Psoas muscle (tissue), 8 donors: Measurements from ENCODE around the gene FKBP5. TPM values are rescaled to one million over a fixed set of nuclear protein-coding genes. Genes with fewer than 3 reads are reported as not detected.

ENCODE experiments used
- ATAC-seq, 4 donors: fragments of 200-7000 bp; cut with Tn5 transposase; one replicate each; pipeline ENCODE4 v1.9.1; 2020; ENCODE audit warnings: moderate library complexity in 3 of 4, mild to moderate bottlenecking in 2 of 4
- DNase-seq, 2 donors: peaks; one replicate each; pipeline ENCODE4 v3.0.0-alpha.2; 2020
- H3K27ac ChIP-seq: fragments of 200-600 bp; one replicate; pipeline ENCODE4 v1.8.0; 2022
- H3K27me3 ChIP-seq, 3 donors: fragments of 200-600 bp in 1 of 3; one replicate each; pipeline versions ENCODE4 v1.6.1 to v1.8.0; 2013 to 2022; ENCODE audit warnings: low read length in 2 of 3, mild to moderate bottlenecking in 2 of 3, moderate library complexity in 1 of 3; ENCODE audit not compliant: insufficient read depth in 3 of 3
- H3K36me3 ChIP-seq, 2 donors: fragments of 200-600 bp in 1 of 2; one replicate each; pipeline versions ENCODE4 v1.6.1 to v1.8.0; 2013 to 2022; ENCODE audit warnings: low read depth in 1 of 2, mild to moderate bottlenecking in 1 of 2, moderate library complexity in 1 of 2; ENCODE audit not compliant: insufficient read depth in 1 of 2
- H3K4me1 ChIP-seq: fragments of 200-600 bp; one replicate; pipeline ENCODE4 v1.8.0; 2022
- H3K4me3 ChIP-seq: fragments of 200-600 bp; one replicate; pipeline ENCODE4 v1.8.0; 2022; ENCODE audit warnings: mild to moderate bottlenecking
- H3K9me3 ChIP-seq: fragments of 200-600 bp; one replicate; pipeline ENCODE4 v1.8.0; 2022
- WGBS, 3 donors: extraction: QIAGEN DNeasy Blood & Tissue Kit; methylation state at CpG; one replicate each; pipeline versions ENCODE4 v1.1.6 to v1.1.7; 2013; 5-methylcytosine and 5-hydroxymethylcytosine counted together
- intact Hi-C, 2 donors: fragments of 100-400 bp; cut with DNase I; formaldehyde crosslinking; loops; one replicate each; pipeline versions ENCODE4 v1.11.0 to v1.14.2; 2022
- polyA plus RNA-seq, 3 donors: library from polyadenylated mRNA; stranded (reverse); fragments of 200-250 nt; gene quantifications; one replicate each; pipeline ENCODE4 v1.2.3, GENCODE V29; 2013
- total RNA-seq, 4 donors: library from RNA; stranded (reverse); fragmentation: NEBNext Ultra II Directional in 2 of 4; extraction: Animal tissue kit (Norgen Biotek cat#: 25700) in 2 of 4; gene quantifications; one replicate each; pipeline versions ENCODE4 v1.2.1 to v1.2.4, GENCODE V29; 2021 to 2023
- TF ChIP-seq, protein P1 (sequence below): fragments of 200-600 bp; IDR thresholded peaks from one replicate; pipeline ENCODE4 v1.8.0; 2022; ENCODE audit warnings: antibody characterized with exemption
- donor health status: healthy with polysubstance abuse.
- donor health status: DM: no; HTN: no; CAD: no; lungs with moderate emphysema.
- donor health status: Bipolar disorder and iron deficiency.
- donor health status: healthy.
- donor health status: DM: yes; HTN: yes; CAD: no.
- donor health status: DM: no; HTN: no; CAD: no.
- donor health status: DM: no; HTN: no; CAD: no.
- donor health status: DM: yes; HTN: yes; CAD: no.

The FKBP5 gene
- total and polyA plus RNA-seq, 7 donors = 56.5 to 1,905 (median 542) TPM

DNA sequence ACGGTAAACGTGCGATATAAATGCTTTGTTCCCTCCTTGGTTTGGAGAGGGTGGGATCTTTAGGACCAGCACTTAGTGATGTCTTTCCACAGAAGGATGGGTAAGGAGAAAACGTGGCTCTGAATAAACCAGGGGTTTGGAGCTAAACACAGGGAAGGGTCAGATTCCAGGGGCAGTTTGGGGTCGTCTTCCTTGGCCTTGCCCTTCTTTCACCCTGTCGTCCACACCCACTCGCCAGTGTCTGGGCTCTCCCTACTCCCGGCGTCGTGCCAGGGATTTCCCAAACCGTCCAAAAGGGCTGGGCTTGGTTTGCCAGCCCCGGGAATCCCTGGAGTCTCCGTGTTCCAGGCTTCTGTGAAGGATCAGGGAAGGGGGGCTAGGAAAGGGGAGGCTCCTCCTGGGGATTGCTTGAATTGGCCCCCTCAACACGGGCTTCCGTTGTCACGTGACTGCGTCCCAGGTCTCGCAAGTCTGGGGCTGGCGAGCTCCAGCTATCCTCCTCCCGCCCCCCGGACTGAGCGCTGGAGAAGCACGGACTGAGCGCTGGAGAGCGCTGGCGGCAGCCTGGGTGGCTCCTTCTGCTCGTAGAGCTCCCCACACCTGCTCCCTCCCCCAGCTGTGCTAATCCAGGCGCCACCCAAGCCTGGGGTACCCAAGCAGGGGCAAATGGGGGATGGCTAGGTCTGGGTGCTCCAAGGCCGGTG lies 38.7 kb upstream of the FKBP5 start:
- peaks cover 70% of the 10 kb centered on the region for H3K4me1 ChIP-seq
- H3K4me3 ChIP-seq = peak overlapping the region; percentile 75
- DNase-seq = peak; percentile 94 to 98
- H3K36me3 ChIP-seq = no peaks in the 10 kb centered on the region
- peak overlapping the region; percentile 99 for H3K27ac ChIP-seq
- TF ChIP-seq, protein P1, sequence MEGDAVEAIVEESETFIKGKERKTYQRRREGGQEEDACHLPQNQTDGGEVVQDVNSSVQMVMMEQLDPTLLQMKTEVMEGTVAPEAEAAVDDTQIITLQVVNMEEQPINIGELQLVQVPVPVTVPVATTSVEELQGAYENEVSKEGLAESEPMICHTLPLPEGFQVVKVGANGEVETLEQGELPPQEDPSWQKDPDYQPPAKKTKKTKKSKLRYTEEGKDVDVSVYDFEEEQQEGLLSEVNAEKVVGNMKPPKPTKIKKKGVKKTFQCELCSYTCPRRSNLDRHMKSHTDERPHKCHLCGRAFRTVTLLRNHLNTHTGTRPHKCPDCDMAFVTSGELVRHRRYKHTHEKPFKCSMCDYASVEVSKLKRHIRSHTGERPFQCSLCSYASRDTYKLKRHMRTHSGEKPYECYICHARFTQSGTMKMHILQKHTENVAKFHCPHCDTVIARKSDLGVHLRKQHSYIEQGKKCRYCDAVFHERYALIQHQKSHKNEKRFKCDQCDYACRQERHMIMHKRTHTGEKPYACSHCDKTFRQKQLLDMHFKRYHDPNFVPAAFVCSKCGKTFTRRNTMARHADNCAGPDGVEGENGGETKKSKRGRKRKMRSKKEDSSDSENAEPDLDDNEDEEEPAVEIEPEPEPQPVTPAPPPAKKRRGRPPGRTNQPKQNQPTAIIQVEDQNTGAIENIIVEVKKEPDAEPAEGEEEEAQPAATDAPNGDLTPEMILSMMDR = no peak
- intact Hi-C loops = loop anchor here (2.0 to 5.0 kb wide), 2 partner anchors 39 to 125 kb away; partner anchors contain the start of gene FKBP5 (in 1 of the 2)
- peak; percentile 34 to 55 (median 39) for ATAC-seq
- WGBS, 3 donors = 1 to 2% (median 2%) methylated on average over 27 to 29 of the region's 29 CpGs
- no peaks in the 10 kb centered on the region for H3K9me3 ChIP-seq
- no peaks in the 10 kb centered on the region for H3K27me3 ChIP-seq

DNA sequence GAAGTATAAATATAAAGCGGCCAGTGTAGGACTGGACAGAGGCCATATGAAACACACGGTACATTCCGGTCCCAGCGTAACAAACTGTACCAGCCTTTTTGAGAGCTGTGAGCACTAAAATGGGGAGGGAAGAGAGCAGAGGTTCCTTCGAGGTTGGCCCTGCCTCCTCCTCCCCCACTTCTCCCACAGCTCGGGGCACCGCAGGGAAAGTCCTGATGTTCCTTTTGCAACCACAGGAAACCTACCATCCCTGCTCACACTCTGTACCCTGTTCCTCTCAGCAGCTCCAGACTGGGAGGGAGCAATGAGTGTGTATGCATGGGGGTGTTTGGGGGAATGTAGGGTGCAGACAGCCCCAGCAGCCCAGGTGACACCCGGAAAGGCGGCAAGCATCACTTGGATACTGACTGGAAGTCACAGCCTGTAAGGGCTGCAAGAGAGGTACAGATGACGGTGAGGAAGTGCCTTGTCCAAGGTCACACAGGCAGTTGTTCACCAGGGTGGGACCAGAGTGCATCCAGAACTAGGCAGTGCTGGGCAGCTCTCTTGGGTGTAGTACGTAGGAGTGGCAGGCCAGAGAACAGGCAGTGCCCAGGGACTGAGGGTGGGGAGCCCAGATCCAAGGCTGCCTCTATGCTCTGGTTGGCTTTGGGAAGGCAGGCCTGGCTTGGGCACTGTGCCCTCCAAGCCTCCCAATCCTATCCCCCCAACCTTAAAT lies 37.2 kb upstream of the FKBP5 start:
- Histone ChIP-seq H3K9me3 (no peaks in the 10 kb centered on the region), H3K27me3 (no peaks in the 10 kb centered on the region), H3K4me1 (peaks cover 69% of the 10 kb centered on the region), H3K27ac (peak overlapping the region; percentile 99), H3K4me3 (peak overlapping the region; percentile 37), H3K36me3 (no peaks in the 10 kb centered on the region)
- 21 to 34% (median 25%) methylated on average over 11 of the region's 11 CpGs for WGBS, 3 donors
- intact Hi-C loops = loop anchor here (1.0 to 5.0 kb wide), 3 partner anchors 35 to 124 kb away; partner anchors contain the start of gene FKBP5 (in 1 of the 2)
- TF ChIP-seq, protein P1 = no peak
- DNase-seq = peak; percentile 71 to 93
- peak; percentile 16 to 50 (median 44) for ATAC-seq

DNA sequence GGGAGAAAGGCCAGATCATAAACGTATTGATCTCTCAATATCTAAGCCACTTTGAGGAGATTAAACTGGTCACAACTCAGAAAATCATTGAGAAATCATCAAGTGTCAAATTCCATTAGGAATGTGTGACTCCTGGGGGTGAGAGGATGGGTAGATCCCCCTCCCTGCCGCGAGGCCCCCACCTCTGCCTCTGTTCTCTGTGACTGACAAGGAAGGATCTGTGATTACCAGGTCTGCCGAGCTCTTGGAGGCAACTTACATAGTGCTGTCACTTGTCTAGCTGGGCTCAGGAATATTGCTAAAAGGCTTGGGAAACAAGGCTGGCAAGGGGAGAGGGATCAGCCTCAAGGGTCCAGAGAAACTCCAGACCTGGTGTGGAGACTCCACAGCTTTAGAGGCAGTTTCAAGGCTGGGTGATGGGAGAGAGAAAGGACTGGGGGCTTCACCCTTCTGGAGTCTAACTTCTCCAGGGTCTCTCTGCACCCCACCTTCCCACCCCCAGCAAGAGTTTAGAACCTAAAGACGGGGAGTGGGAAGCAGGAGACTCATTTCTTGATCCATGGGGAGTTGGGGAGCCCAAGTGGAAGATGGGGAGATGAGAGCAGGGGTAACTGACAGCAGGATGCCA lies 36.5 kb upstream of the FKBP5 start:
- H3K4me3 ChIP-seq = peak overlapping the region; percentile 37
- H3K27ac ChIP-seq = peak overlapping the region; percentile 99
- peaks cover 69% of the 10 kb centered on the region for H3K4me1 ChIP-seq

DNA sequence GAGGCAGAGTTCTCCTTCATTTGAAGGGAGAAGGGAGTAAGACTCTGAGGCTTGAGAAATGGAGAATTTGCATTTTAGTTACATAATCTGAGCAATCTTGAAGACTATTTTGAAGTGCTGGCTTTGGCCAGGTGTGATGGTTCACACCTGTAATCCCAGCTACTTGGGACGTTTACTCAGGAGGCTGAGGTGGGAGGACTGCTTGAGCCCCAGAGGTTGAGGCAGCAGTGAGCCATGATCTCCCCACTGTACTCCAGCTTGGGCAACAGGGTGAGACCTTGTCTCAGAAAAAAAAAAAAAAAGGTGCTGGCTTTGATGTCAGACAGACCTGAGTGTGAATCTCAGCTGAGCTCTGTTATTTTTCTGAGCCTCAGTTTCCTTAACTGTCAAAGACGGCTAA lies 35.8 kb upstream of the FKBP5 start:
- no peak overlapping the region for H3K4me3 ChIP-seq
- H3K4me1 ChIP-seq = peaks cover 69% of the 10 kb centered on the region
- DNase-seq = no peak
- ATAC-seq = no peak
- WGBS, 3 donors = 82 to 92% (median 85%) methylated on average over 2 of the region's 2 CpGs
- TF ChIP-seq, protein P1 = no peak
- H3K9me3 ChIP-seq = no peaks in the 10 kb centered on the region
- H3K27ac ChIP-seq = peak overlapping the region; percentile 99
- intact Hi-C loops = no loop called here
- no peaks in the 10 kb centered on the region for H3K36me3 ChIP-seq
- H3K27me3 ChIP-seq = no peaks in the 10 kb centered on the region

More for the DNA sequence above, 36.5 kb upstream of the FKBP5 start:
- TF ChIP-seq, protein P1 = no peak
- Histone ChIP-seq H3K9me3 (no peaks in the 10 kb centered on the region), H3K27me3 (no peaks in the 10 kb centered on the region), H3K36me3 (no peaks in the 10 kb centered on the region)
- ATAC-seq = no peak
- intact Hi-C loops = loop anchor here in 1 of 2 donors (1.0 to 5.0 kb wide), 2 partner anchors 34 to 123 kb away; no protein-coding TSS in a partner anchor
- DNase-seq = peak in 1 of 2 donors; percentile 76
- 52 to 64% (median 59%) methylated on average over 5 of the region's 5 CpGs for WGBS, 3 donors
